Activated CD4-positive, alpha-beta T cell treated with anti-CD3 and anti-CD28 coated beads for 48 hours (primary cell): ENCODE data around the gene HHEX.

ENCODE experiments used
- DNase-seq: peaks from one replicate; pipeline ENCODE4 v3.0.0-alpha.2; 2020

HHEX gene

DNA sequence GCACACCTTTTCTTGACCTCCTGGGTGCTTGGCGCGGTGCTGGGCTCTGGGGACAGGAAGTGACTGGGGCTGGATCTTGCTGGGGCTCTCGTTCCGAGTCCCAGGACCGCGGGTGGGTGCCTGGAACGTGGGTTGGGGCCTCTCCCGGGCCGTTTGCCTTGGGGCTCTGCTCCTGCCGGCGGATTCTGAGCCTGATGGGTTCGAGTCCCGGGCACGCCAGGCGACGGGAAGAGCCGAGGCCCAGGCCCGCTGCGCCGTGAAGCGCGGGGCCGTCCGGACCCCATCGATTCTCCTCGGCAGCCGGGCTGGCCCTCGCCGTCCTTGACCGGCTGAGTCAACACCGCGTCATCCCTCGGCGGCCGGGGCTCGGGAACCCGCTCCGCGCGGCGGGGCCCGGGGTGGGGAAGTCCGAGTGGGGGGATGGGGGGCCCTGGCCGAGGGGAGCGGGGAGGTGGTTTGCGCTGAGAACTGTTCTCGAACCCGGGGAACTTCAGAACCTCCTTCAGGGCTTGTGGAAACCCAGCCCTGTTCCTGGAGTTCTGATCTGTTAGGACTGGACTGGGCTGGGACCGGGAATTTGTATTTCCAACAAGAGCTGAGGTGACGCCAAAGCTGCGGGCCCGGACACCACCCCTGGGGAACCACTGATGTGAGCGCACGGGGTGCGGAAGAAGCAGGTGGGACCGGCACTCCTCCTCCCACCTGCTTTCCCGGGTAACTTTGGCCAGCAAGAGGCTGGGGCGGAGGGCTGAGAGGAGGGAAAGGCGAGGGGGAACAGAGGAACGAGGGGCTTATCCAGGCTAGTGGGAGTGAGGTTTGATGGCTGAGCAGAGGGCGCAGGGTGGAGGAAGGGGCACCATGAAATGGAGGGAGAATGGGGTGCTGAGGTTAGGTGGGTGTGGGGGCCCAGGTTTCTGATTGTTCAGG lies 6.2 kb downstream of the HHEX start:
- DNase-seq: no peak

DNA sequence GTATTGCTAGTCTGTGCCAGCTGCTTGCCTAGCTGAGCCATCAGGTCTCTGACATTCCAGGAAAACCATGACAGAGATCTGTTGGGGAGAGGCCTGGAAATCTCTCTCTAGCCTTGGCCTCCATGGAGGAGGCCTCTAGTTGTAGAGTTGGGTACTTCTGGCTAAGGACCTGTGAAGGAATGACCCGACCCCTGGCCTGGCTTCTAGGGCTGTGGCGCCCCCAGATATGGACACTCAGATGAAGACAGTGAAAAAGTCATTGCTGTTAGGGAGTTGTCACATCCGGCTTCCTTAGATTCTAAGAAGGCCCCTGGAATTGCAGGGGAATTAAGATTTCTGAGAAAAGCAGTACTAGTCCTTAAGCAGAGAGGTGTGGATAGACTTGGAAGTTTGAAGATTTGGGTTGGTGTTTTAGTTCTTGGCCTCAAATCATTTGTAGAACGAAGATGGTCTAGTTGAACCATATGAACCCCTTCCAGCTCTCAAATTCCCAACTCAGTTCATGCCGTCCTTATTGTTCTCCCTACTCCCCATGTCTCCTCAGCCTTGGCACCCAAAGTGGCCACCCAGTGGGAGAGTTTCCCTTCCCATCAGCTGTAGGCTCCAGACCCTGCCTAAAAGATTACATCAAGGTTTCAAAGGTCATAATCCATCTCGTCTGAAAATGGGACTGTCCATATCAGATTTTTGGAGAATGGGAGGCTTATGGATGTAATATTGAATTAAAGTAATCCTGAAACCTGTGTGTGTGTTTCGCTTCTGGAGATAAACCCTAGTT lies 7.0 kb downstream of the HHEX start:
- no peak for DNase-seq

GRCh38 chr10:92697663-92698511 lies 8.1 kb downstream of the HHEX start:
- no peak for DNase-seq

DNA sequence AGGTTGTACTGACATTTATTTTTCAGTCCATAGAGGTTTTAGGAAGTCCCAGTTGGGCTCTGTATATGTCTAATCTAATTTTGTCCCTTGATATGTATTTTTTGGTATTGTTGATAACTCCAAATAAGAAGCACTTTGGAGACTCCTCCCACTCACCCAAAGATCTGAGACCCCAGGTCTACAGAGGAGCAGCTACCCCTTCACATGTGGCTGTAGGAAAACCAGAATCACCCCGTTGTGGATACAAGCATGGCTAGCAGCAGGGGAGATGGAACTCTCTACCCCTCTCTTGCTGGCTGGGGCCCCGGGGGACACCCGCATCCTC lies 9.4 kb downstream of the HHEX start:
- DNase-seq: no peak

GRCh38 chr10:92699518-92700381 lies 10.0 kb downstream of the HHEX start:
- DNase-seq: peak; percentile 43

- no peak for DNase-seq
Measured at GRCh38 chr10:92702301-92702916, 12.7 kb downstream of the HHEX start.

DNA sequence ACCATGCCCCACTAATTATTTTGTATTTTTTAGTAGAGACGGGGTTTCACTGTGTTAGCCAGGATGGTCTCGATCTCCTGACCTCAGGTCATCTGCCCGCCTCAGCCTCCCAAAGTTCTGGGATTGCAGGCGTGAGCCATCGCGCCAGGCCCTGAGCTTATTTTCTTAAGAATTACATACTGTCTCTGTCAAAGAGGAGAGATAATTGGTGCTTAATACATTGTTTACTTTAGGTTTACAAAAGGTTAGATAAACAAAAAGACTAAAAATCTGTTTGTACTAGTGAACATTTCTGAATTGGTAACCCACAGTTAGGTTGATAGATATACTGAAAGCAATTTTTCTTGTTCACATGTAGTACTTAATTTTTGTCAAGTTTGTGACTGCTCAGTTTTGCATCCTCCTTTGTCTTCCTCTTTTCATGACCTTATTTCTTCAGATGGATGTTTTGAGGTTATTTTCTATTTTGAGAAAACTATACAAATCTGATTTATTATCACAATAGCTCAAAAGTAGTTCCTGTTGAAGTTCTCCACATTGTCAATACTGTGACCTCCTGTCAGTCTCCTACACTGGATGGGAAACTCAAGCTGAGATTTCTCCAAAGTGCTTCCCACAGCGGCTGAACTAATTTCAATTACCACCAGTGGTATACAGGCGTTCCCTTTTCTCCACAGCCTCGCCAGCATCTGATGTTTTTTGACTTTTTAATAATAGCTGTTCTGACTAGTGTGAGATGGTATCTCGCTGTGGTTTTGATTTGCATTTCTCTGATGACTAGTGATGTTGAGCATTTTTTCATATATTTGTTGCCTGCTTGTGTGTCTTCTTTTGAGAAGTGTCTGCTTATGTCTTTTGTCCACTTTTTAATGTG lies 22.5 kb downstream of the HHEX start:
- DNase-seq: no peak

GRCh38 chr10:92714152-92714845 lies 24.5 kb downstream of the HHEX start:
- DNase-seq: no peak

DNA sequence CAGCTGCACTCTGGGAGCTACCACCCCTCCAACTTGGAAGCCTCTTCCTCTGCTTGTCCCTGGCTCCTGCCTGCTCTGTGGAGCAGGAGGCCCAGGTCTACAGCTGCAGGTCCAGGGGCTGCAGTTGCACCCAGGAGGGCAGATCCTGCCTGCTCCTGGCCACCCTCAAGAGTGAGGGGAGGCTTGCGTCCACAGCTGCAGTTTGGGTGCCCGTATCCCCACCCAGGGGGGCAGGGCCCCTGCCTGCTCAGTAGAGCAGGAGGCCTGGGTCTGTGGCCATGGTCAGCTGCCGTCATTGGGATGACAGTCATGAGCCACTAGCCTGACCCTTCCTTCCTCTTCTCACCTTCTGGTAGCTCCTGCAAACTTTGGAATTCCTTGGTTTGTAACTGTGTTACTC lies 25.1 kb downstream of the HHEX start:
- DNase-seq: no peak

DNA sequence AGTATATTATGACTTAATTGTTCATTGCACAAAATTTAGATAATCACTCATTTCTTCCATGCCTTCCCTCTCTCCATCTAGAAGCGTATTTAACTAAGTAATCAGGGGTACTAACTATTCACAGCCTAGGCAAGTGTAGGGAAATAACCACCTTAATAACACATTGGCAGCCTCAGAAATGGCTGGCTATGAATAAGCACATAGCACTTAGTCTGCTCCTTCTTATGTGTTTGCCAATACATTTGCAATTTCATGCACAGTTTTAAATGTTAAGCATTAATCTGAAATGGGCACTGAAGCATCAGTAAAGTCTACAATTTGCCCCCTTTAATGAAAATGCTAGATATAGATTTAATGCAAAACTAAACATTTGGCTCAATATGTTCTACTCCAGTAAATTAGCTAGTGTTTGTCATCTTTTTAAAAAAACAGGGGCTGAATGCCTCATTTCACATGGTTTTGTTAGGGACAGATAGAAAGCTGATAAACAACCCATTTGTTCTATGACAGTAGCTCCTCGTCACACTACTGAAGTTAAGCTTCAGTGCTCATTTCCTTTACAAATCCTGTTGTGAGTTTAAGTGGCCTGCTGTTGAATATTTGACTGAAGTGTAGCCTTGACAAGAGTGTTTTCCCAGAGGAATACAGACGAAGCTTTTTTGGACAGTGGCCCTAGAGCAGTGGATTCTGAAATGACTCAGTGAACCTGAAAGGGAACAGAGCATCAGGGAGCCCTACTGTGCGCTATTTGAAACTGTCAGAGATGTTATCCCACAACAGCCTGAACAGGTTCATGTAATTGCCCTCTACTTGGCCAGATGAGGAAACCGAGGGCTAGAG lies 30.5 kb downstream of the HHEX start:
- DNase-seq: no peak

DNA sequence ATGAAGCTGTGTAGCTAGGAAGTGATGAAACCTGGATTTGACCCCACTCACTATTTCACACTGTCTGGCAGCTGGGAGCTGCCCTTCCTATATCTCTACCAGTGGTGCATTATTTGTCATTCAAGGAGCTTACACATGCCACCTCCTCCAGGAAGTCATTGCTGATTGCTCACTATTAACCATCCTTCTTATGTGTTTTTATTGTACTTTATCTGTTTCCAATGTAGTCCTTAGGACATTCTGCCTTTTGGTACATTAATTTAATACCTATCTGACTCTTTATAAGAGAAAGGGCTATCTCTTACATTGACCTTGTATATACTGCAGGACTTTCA lies 31.0 kb downstream of the HHEX start:
- no peak for DNase-seq

DNA sequence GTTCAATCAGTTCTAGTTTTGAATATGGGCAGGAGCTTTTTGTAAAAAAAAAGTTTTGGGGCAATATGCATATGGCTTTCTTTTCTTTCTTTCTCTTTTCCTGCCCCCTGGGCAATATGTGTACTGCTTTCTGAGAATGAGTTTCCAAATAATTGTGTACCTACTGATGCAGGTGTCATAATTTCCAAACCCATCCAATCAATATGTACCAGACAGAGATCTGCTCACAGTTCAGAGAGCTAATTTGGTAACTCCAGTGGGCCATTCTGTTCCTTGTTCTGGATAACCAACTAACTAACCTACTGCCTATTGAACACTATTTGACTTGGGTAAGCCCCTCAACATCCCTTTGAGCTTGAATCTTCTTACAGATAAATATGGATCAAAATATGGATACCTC lies 32.6 kb downstream of the HHEX start:
- no peak for DNase-seq

GRCh38 chr10:92727141-92727540 lies 37.4 kb downstream of the HHEX start:
- no peak for DNase-seq

DNA sequence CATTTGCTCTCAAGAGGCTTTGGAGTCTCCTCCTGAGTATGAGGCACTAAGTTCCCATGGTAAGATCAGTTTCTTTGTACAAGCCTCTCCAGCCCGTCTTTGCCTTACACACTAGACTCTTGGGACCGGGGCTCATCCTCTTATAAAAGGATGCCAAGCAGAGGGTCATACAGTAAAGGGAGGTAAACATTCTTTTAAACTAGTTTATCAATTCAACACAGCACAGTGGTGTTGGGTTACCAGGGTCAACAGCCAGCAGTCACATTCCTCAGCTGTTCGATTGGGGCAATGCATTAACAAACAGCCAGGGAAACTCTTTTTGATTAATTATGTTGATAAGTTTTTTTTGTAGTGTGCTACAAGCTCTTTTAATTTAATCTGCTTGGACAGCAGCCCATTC lies 37.8 kb downstream of the HHEX start:
- DNase-seq: no peak

GRCh38 chr10:92729886-92730285 lies 40.1 kb downstream of the HHEX start:
- no peak for DNase-seq

DNA sequence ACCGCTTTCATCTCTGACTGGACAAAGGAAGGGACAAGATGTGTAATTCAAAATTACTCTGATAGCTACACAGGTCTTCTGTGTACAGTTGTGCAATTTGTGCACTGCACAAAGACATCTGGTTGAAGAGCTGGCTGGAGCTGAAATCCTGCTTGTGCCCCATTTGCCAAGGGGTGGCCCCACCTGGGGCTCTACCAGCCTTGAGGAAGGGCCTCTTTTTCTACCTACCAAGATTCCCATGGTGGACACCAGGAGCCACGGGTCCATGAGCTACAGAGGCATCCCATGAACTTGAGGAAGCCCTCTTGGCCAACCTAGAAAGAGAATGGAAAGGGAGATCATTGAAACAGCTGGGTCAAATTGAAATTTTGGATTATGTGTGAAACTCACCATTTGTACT lies 43.2 kb downstream of the HHEX start:
- no peak for DNase-seq

DNA sequence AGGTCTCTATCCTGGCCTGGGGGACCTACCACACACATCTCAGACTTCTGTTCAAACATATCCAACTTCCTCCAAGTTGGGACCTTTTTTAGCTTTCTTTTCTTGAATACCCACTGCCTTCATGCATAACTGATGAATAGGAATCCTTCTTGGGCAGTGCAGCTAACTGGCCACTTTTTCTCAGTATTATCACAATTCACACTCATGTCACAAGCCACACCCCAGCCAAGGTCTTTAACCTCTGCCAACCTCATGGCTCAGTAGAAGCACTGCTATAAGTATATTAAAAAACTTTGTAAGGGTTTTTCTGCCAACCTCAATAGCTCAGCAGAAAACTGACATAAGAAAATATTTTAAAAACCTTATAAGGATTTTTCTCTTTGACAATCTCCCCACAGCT lies 44.5 kb downstream of the HHEX start:
- DNase-seq: no peak

- DNase-seq: no peak
Measured at GRCh38 chr10:92735938-92736337, 46.2 kb downstream of the HHEX start.

DNA sequence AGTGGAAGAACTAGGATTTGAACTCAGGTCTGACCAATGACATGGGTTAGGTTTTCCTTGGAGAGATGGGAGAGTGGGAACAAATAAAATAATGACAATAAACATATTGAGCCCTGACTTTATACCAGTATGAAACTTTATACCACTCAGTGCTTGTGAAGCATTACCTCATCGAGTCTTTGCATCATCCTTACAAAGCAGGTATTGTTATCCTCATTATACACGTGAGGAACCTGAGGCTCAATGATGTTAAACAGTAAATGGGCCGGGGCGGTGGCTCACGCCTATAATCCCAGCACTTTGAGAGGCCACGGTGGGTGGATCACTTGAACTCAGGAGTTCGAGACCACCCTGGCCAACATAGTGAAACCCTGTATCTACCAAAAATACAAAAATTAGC lies 47.7 kb downstream of the HHEX start:
- DNase-seq: no peak
